Activated naive CD8-positive, alpha-beta T cell treated with anti-CD3 and anti-CD28 coated beads, Interleukin-2, amount 50 U/mL, for 16 hours (primary cell): ENCODE data around the gene APOH.

Experiments used
- DNase-seq: peaks from one replicate; pipeline ENCODE4 v3.0.0-alpha.2; 2020; ENCODE audit warnings: low read depth, low spot score

The APOH gene

GRCh38 chr17:66235377-66235994 lies 6.3 kb upstream of the APOH start:
- no peak for DNase-seq

DNA sequence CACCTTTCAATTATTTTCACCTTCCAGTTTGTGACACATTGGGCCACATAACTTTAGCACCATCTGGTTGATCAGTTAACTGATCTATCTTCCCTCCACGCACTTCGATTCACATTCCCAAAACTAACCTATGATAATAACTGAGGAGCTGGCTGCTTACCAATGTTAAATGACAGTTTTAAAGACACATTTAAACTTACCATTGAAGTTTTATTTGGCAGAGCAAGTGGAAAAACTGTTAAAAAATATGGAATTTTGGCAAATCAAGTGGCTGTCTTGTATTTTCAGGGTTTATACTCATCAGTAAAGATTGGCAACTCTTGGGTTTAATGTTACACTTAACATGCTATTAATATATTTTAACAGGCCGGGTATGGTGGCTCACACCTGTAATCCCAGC lies 5.4 kb upstream of the APOH start:
- no peak for DNase-seq

DNA sequence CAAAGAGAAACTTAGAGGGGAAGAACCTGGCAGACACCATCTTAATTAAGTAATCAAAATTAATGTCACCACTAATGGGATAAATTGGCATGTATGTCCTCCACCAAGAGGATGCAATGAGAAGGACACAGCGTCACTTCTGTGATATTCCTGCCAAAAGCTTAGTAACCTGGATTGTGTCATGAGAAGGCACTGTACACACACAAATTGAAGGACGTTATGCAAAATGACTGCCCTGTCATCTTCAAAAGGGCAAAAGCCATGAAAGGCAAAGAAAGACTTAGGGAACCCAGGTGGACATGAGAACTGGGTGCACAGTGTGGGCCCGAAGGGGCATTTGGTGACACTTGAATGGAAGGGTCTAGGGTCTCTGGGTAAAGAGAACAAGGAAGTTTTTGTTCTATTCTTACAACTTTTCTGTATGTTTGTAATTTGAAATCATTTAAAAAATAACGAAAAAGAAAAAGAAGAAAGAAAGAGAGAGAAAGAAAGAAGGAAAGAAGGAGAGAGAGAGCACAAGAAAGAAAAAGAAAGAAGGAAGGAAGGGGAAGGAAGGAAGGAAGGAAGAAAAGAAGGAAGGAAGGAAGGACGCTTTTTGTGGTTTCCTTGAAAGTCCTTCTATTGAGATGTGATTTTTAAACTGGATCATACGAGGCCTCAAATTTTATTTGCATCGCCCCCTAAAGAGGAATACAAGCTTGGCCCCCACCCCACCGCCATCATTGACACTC lies 4.0 kb upstream of the APOH start:
- no peak for DNase-seq

DNA sequence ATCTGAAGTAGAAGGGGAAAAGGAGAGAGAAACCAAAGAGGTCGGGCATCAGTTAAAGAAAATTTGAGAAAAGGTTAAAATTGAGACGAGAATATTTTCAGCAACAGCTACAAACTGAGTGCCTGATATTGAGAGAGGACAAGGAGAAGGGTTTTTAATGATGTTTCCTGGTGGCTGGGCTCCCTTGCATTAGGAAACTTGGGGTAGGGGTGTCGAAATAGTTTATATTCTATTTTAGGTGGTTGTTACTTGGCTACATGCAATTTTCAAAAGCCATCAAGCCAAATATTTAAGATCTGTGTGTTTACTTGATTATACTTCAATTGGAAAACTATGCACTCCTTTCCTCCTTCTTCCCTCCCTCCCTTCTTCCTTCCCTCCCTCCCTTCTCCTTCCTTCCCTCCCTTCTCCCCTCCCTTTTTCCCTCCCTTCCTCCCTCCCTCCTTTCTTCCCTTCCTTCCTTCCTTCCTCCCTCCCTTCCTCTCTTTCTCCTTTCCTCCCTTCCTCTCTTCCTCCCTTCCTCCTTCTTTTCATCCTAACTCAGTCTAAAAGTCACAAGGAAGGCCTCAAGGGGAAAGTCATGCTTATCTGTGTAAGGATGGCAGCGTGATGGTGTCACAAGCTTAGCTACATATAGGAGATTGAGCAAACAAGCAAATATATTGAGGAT lies 1.8 kb upstream of the APOH start:
- no peak for DNase-seq

DNA sequence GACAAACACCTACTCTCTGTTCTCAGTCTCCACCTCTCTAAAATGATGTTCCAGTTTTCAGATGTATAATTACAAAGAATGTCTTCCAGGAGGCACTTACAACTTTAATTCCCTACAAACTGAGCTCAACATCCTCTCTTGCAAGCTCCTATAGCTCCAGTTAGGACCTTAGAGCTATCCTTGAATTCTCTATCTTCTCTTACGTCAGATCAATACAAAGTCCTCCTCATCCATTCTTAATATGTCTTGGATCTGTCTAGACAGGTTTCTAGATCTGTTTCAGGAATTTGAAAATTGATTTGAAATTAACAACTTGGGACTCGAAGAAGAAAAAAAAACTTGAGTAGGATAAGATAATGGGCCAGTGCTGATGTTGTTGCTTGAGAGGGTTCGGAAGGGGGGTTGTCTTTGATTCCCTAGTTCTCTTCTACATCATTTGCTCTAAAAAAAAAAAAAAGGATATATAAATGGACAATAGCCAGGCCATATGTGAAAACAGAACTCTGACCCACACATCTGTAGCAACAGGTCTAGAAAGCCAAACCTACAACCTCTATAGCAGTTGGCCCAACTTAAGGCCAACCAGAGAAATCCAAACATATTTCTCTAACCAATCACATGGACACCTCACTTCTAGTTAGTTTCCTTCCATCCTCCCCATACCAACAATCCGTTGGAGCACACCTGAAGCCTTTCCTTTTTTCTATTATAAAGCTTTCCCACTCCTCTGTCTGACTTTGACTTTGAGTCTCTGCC lies 746 bp upstream of the APOH start:
- no peak for DNase-seq

- no peak for DNase-seq
Observed at GRCh38 chr17:66227212-66228045, 1.8 kb downstream of the APOH start.

DNA sequence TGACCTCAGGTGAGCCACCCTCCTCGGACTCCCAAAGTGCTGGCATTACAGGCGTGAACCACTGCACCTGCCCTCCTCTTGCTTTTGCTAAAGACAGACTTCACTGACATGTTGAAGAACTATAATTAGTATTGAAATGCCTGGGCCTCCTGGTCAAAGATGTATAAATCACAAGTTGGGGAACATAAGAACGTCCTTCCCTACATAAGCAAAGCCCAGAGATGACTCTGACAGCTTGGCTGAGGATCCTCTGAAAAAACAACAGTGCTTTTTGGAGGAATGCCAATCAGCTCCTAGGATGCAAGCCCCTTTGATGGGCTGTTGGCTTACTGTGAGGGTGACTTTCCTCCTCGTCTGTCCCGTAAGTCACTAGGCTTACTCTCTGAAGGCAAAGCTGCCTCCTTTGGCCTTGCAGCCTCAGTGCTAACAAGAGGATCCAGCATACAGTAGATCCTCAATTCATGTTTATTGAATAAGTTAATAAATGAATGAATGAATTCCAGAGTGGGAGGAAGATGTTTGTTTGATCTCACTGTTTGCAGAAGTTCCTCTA lies 6.3 kb downstream of the APOH start:
- no peak for DNase-seq

DNA sequence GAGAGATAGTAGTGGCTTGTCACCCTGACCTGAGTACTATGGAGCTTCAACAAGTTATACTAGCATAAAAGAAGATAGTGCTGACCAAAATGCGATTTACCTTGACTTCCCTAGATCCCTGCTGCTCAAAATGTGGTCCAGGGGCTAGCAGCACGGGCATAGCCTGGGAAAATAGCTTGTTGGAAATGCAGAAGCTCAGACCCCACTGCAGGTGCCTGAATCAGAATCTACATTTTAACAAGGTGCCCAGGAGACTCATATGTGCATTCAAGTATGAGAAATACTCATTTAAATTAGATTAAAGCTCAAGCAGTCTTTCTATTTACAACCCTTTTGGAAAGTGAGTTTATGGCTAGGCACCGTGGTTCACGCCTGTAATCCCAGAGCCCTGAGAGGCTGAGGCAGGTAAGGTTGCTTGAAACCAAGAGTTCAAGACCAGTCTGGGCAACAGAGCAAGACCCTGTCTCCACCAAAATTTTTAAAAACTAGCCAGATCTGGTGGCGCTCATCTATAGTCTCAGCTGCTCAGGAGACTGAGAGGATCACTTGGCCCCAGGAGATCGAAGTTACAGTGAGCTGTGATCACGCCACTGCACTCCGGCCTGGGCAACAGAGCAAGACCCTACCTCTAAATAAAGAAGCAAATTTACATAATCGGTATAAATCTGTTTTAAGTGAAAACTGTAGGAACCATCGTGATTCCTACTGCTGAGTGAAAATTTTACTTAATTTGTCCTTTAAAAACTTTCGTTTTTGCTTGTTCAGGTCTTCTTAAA lies 7.3 kb downstream of the APOH start:
- DNase-seq, result no peak

- DNase-seq, result no peak
Observed at GRCh38 chr17:66221343-66221742, 7.9 kb downstream of the APOH start.

DNA sequence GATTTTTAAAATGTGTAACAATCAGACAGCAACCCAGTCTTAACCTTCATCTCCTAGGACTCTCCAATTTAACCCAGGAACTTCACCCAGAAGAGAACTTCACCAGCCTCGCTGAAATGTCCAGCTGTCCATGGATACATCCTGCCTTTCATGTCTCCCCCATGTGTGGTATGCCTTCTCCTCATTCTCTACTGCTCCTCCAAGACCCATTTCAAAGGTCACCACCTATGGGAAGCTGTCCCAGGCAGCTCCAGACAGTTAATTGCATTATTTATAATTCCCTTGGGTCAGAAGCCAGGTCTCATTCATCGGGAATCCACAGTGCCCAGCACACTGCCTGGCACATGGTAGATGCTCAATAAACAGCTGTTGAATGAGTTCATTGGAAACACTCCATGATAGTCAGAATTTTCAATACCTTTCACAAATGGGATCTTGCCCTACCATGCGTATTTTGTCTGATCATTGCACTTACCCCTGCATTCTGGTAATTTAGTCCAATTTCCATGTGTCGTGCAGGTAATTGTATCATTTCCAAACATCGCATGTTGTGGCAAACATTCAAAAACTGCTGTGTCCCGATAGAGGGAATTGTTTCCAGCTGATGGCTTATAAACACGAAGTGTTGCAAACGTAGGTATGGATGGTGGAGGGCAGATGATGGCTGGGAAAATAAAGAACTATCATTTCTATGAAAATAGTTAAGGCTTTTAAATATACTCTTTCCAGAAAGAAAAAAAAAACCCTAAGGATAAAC lies 9.0 kb downstream of the APOH start:
- no peak for DNase-seq

GRCh38 chr17:66215529-66215911 lies 13.7 kb downstream of the APOH start:
- DNase-seq, result no peak

DNA sequence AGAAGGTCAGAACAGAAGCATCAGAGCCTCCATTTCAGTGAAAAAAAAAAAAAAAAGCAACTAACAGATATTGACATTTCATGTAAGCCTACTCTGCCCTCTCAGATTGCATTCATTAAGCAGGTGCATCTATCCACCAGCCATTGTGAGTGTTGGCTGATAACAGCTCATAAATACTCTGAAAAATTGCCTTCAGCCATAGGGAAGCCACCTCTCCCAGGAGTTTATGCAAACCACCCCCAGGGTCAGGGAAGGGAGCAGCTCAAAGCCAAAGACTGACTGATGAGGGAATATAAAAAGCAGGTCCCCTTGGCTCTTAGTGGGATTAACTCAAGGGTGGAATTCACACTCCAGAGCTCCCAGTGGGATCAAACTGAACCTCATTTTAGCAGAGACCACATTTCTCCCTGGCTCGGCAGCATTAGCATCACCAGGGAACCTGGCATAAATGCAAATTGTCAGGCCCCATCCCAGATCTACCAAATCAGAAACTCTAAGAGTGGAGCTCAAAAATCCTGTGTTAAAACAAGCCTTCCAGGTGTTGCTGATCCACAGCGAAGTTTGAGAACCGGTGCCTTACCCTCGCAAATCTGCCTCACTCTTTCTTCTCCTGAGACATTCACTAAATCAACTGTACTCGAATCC lies 14.2 kb downstream of the APOH start:
- no peak for DNase-seq

GRCh38 chr17:66211047-66211810 lies 18.0 kb downstream of the APOH start:
- no peak for DNase-seq

- no peak for DNase-seq
Observed at GRCh38 chr17:66210208-66210574, 19.0 kb downstream of the APOH start.

DNA sequence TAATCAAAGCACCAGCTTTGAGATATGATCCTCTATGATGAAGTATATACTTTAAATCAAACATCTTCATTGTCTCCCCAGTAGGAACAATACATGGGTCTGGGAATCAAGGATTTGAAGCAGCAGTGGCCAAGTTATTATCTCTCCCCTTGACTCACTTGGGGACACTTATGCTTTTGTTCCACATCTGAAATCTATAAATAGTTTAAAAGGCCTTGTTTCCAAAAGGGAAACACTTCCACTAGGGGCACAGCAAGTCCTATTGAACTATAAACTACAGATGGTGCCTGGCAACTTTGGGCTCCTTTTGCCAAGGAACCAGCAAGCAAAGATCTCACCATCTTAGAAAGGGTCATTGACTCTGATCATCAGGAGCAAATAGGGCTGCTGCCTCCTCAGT lies 21.3 kb downstream of the APOH start:
- no peak for DNase-seq

DNA sequence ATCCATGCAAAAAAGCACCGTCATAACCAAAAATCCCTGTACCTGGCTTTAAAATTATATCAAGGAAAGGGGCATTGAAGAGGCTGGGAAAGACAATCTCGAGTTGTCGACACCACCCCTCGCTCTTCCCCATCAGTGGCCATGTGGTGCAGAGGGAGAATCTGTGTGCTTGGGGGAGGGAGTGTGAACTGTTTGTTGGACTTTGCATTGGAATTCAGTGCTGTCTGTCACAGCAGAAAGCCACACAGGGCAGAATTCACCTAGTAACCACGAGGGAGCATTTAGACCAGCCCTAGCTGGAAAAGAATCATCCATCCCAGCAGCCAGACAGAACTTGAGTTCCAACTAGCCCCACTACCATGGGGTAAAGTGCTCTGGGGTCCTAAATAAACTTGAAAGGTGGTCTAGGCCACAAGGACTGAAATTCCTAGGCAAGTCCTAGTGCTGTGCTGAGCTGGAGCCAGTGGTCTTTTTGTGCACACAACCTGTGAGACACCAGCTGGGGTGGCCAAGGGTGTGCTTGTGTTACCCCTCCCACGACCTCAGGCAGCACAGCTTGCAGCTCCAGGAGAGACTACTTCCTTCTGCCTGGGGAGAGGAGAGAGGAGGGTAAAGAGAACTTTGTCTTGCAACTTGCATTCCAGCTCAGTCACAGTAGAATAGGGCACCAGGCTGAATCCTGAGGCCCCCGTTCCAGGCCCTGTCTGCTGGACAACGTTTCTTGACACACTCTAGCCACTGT lies 25.8 kb downstream of the APOH start:
- no peak for DNase-seq

GRCh38 chr17:66200685-66201092 lies 28.5 kb downstream of the APOH start:
- no peak for DNase-seq

GRCh38 chr17:66198242-66198641 lies 31.0 kb downstream of the APOH start:
- DNase-seq, result no peak
